Smooth muscle cell of the brain vasculature (primary cell): ENCODE measurements around the gene DLX6.

Source experiments
- DNase-seq: peaks from one replicate; pipeline ENCODE4 v3.0.0-alpha.2; 2012; ENCODE audit warnings: low read depth, low spot score

The DLX6 gene

DNA sequence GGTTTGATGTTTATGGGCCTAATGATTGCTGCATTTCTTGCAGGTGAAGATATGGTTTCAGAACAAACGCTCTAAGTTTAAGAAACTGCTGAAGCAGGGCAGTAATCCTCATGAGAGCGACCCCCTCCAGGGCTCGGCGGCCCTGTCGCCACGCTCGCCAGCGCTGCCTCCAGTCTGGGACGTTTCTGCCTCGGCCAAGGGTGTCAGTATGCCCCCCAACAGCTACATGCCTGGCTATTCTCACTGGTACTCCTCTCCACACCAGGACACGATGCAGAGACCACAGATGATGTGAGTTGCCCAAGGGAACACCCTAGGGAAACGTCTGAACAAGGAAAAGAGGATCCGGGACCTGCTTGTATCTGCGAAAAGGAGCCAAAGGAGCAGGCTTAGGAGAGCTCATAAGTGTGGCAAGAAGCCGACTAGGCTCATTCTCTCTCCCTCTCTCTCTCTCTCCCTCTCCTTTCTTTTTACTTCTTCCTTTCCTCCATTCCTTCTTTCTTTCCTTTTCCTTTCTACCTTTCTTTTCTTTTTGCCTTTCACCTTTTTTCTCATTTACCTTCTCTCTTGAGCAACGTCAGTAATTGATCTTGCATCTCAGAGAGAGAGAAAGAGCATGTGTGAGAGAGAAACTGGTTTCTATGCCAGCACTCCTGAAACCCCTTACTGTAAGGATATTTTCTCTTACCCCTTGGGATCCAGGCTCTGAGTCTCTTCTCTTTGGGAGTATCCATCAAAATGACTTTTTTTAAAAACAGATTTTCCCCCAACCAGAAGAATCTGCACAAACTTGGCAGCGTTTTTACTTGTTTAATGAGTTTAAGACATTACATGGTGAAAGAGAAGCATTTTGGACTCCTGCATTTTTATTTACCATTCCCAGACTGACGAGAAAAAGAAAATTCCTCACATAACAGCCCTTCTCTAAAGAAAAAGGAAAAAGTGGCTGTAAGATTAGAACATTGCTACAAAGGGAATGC is 4.7 kb downstream of the DLX6 start:
- no peak for DNase-seq

DNA sequence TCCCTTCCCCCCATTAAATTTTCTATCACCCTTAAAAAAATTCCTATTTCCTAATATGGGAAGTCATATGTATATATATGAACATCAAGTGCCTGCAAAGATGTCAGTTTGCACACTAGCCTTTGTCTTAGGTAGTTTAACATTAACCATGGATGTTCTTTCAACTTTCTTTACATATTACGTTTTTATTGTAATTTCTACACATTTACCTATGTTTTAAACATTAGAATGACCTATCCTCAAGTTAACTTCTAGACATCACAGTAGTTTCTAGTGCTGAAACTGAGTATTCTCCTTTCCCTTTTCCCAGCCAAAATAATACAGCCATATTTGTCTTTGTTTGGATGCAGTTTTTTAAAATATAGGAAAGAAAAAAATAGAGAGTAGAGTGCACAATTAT is 5.8 kb downstream of the DLX6 start:
- DNase-seq: no peak

- no peak for DNase-seq
Observed at GRCh38 chr7:97011536-97012364, 6.4 kb downstream of the DLX6 start.

DNA sequence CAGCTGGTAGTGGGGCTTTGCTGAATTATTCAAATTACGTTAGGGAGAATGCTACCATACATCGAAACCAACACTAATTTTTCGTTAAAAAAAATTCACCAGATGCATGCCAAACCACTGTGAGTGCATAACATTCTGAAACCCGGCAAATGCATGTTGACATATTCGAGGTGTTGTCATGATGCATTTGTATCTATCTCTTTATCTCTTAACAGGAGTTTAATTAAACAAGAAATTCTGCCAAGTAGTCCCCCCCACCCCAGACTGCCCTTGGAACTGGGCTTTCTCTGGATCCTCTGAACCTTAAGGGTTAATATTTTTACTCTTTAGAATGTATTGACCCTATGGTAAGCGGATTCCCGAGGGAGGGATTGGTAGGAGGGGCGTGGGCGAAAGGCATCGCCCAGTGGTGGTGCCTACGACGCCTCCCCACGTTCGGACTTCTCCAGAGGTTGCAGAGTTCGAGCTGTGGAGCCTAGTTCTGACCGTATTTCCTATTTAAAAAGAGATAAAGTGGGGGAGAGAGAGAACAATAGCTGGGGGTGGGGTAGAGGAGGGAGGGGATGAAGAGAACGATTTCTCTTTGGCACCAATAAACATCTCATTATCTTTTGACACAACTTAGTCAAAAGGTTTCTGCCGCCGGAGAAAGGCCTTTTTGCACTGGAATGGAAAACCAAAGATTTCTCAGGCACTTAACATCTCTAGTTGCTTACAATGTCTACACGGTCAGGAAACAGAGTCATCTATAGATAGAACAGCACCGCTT is 7.2 kb downstream of the DLX6 start:
- DNase-seq: no peak

DNA sequence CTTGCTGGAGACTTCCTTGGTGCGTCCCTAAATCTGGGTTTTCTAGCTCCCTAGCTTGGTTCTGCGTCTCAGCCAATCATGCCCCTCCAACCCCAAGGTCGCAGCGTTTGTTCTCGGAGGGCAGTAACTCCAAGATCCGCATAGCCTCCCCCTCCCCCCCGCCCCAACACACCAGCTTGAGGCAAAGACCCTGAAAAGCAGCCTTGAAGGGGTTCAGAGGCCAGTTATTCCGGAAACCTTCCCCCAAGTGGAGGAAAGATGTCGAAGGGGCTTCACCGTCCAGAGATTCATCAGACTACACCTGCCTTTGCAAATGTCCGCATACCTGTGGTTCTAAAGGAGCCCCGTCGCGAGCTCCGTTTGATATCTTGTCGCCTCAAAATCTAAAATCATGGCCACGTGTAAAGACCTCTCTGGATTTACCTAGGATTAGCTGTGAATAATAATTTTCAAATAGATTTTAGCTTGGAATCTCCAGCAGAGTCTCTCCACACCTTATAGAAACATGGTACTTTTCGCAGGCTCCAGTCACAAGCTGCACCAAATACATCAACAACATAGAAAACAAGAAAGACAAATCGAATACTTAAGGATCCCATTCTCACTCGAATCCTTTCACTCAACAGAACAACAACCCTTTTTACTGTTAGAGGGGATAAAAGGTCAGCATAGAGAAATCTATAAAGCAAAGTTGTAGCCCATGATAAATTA is 7.9 kb downstream of the DLX6 start:
- DNase-seq: no peak

GRCh38 chr7:97013845-97014134 is 8.4 kb downstream of the DLX6 start:
- no peak for DNase-seq

DNA sequence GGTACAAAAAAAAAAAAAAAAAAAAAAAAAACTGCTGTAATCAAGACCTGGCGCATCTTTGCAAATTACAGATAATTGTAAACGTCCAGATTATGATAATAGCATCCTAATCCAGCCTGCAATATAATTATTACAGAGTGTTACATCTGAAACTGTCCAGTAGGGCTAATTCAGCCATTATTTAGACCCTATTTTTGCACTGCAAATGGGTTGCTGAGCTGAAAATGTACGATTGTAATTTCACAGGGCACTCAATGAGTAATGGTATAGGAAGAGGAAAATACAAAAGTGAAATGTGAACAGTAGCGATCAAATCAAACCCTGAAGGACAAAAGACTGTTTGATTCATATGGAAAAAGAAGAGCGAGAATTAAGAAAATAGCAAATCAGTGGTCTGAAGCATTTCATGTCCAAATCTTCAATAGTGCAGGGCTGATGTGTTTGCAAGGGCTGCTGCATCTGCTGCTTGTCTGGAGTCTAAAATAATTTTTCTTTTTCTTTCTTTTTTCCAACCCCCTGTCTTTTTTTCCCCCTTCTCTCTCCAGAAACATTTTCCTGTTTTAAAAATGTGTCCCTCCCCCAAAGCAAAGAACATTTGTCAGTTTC is 8.9 kb downstream of the DLX6 start:
- no peak for DNase-seq

DNA sequence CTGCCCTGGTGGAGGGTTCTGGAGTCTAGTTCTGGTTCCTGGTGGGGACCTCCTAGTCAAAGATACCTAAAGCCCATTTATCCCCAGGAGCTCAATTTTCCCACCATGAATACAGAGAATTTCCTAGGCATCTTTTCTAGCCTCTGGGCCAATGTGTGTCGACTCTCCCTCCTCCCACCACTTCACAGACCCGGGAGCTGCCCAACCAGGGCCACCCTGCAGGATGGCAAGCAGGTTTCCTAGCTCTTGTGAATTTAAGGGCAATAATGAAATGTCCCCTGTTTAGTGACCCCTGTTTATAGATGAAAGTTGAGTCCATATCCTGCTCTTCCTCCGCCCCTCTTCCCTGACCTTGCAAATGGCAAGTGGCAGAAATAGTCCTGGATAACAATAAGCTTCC is 9.9 kb downstream of the DLX6 start:
- DNase-seq: no peak

GRCh38 chr7:97015756-97016380 is 10.5 kb downstream of the DLX6 start:
- no peak for DNase-seq

GRCh38 chr7:97016381-97017191 is 11.2 kb downstream of the DLX6 start:
- no peak for DNase-seq

- DNase-seq: no peak
Observed at GRCh38 chr7:97017192-97018125, 12.1 kb downstream of the DLX6 start.

- DNase-seq: no peak
Observed at GRCh38 chr7:97018126-97018601, 12.8 kb downstream of the DLX6 start.

- DNase-seq: no peak
Observed at GRCh38 chr7:97018791-97019531, 13.6 kb downstream of the DLX6 start.

- no peak for DNase-seq
Observed at GRCh38 chr7:97019710-97020225, 14.4 kb downstream of the DLX6 start.

GRCh38 chr7:97020601-97020995 is 15.2 kb downstream of the DLX6 start:
- no peak for DNase-seq

DNA sequence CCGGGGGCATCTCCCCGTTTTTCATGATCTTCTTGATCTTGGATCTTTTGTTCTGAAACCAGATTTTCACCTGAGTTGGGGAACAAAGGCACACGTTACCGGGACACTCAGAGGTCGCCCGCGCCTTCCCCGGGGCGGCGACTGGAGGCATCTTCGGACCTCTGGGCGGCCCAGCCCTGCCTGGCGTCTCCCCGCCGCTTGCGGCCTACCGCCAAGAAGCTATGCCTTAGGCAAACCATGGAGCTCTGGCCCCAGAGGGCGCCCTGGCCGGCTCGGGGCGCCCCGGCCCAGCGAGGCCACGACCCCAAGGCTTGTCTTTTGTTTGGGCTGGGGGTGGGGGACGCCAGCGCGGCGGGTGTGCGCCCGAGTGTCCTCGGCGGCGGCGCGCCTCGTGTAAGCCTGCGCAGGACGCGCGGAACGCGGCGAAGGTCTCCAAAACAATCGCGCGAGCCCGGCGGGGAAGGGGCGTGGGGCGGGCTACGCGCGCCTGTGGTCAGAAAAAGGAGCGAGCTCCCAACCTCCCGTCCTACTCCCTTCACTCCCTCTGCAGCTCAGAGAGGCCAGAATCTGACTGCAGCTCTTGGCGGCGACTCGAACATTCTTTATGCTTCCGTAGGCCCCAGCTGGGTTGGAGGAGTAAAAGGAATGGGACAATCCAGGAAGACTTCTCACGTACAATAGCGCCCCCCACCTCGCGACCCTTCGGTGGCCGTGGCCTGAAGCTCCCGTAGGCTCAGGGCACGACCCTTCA is 15.8 kb downstream of the DLX6 start:
- no peak for DNase-seq
